ENCODE data around the gene CACNB3.

CACNB3 gene

GRCh38 chr12:48788854-48789775, 29.2 kb upstream of the CACNB3 start, which contains the start of gene ADCY6:
TSS of gene ADCY6 (minus strand) at chr12:48789089. CDS start at chr12:48783434, 5,655 bp downstream.
- no peak for DNase-seq

- DNase-seq: no peak
Observed at GRCh38 chr12:48789858-48790326, 28.4 kb upstream of the CACNB3 start.

GRCh38 chr12:48793696-48794095, 24.6 kb upstream of the CACNB3 start:
- DNase-seq: no peak

GRCh38 chr12:48794870-48795269, 23.4 kb upstream of the CACNB3 start:
- DNase-seq: no peak

DNA sequence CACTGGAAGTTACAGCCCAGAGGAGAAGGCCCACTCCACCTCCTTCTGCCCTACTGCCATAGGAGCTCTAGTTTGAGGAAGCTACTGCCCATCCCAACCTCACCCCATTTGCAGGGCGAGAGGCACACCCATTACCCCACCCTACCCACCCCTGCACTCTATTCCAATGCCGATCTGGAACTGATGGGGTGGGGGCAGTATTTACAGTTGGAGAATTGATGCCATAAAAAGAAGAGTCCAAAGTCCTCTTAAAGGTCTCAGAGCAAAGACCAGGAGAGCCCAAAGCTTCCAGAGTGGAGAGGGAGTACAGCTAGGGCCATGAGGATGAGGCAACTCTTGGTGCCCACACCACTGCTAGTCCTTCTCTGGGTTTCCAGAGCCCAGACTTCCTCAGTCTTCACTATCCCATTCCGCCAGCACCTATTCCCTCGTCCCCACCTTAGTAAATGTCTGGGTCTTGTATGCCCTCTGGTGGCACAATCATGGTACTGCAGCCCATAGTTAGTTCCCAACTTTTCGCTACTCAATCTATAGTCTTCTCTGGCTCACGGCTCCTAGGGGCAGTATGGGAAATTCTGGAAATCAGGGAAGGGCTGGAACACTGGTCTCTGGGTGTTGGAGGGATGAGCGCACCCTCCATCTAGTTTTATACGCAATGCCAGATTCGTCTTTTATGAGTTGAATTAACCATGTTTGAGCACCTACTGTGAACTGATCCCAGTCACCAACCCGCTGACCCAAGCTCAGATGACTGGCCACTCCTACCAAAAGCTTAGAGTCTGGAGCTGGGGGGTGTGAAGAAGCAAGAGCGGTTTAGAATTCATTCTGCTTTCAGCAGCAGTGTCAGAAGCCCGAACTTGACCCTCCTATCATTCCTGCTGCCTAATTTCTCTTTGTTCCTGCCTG, 22.5 kb upstream of the CACNB3 start:
- DNase-seq: peak; percentile 77

- DNase-seq: peak; percentile 57
Observed at GRCh38 chr12:48796976-48797375, 21.3 kb upstream of the CACNB3 start.

DNA sequence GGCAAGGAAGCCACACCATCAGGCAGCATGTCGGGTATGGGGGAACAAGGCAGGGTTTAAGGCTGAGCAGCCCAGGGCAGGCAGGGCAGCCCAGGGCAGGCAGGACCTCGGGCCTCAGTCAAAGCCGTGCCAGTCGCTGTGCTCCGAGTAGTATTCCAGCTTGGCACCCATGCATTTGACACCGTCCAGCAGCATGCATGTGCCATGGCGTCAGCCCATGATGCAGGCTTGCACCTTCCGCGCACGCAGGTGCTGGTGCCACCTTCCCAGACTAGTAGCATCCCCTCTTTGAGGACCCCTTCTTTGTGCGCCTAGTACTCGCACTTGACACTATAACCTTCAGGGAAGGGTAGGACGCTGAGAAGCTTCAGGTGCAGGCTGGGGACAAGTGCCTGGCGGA, 17.8 kb upstream of the CACNB3 start:
- no peak for DNase-seq

- no peak for DNase-seq
Observed at GRCh38 chr12:48800971-48801370, 17.3 kb upstream of the CACNB3 start.

DNA sequence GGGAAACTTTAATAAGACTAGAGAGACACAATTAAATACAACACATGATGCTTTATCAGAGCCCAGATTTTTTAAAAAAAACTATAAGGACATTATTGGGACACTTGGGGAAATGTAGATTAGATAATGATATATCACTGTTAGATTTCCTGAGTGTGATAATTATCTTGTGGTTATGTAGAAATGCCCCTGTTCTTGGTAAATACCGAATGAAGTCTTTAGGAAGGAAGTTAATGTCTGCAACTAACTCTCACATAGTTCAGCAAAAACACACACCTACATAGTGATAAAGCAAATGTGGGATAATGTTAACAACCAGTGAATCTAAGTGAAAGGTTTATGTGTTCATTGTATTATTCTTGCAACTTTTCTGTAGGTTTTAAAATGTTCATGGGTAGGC, 14.6 kb upstream of the CACNB3 start:
- no peak for DNase-seq

- DNase-seq: no peak
Observed at GRCh38 chr12:48807981-48808380, 10.3 kb upstream of the CACNB3 start.

DNA sequence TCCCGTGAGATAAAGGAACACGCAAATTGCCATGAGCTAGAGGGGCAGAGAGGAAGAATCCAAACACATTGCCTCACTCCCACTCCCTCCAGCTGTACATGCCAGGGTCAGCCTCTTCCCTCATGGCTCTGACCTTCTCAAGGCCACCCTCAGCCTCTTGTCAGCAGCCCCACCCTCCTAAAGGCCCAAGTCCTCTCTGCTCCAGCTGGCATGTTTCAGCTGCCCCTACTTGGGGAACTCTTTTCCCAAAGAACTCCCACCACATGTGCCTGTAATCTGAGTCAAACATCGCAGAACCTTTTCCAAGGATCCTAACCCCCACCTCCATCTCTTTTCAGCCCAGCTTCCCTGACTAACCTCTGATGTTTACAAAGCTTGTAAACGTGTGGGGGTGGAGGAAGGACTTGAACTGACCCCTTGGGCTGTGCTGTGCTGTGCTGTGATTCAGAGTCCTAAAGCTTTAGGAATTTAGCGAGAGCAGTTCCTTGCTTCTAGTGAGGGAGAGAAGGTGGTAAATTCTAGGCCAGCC, 7.3 kb upstream of the CACNB3 start:
- no peak for DNase-seq

DNA sequence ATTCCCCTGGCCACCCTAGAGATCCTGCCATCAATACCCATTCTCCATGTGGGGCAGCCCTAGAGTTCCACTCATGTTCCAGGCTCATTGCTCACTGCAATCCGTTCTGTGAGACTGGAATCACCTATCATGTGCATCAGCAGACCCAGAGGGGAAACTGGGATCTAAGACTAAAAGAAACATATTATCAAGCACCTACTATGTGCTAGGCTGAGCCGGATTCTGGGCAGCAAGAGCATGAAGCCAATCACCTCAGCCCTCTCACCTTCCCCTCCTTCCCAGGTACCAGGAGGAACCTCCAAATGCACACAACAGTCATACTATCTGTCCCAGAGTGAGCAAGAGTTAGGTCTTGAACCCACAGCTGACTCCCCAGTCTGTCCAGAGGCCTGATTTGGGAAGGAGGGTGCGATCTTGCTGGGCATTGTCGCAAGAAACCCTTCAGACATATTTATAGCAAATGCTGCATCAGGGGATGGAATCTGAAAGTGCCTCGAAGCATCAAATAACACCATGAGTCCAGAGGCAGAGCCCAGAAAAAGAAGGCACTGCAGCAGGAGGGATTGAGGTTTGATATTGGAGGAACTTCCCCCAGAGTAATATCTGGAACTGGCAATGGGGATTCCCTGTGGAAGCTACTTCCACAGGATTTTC, 6.7 kb upstream of the CACNB3 start:
- DNase-seq: no peak

- DNase-seq: no peak
Observed at GRCh38 chr12:48812389-48812788, 5.9 kb upstream of the CACNB3 start.

- DNase-seq: no peak
Observed at GRCh38 chr12:48813465-48814261, 4.6 kb upstream of the CACNB3 start.

DNA sequence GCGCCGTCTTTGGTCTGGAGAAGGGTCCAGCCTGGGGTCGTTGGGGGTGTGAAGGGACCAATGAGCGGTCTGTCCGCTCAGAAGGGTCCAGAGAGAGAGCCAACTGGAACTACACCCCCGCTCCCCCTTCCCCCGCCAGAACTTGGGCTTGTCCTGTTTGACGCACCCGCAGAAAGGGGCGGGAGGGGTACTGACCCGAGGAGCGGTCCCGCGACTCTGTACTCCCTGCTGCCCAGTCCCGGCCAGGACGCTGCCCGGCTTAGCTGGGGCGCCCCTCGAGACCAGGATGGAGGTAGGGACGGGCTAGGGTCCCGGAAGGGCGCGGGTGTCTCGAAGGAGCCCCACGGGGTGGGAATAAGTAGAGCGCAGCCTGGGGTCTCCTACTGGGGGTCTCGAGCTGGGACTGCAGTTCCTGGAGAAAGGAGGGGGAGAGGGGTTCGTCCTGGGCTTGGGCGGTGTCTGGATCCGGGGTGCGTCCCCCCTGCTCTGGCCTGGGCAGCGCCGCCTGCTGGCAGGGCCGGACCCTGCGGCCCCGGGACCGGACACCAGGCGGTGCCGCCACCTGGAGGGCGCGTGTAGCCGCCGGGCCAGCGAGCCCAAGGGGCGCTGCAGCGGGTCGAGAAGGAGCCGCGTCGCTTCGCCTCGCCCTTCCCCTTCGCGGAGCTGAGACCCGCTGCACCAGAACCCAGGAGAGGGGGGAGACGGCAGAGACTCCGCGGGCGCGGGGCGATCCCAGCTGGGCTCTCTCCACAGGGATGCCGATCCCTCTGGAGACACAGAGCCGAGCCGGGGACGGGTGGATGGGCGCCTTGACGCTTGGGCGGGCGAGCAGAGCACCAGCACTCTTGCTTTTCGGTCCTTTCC, 3.8 kb upstream of the CACNB3 start:
- DNase-seq: peak; percentile 91

DNA sequence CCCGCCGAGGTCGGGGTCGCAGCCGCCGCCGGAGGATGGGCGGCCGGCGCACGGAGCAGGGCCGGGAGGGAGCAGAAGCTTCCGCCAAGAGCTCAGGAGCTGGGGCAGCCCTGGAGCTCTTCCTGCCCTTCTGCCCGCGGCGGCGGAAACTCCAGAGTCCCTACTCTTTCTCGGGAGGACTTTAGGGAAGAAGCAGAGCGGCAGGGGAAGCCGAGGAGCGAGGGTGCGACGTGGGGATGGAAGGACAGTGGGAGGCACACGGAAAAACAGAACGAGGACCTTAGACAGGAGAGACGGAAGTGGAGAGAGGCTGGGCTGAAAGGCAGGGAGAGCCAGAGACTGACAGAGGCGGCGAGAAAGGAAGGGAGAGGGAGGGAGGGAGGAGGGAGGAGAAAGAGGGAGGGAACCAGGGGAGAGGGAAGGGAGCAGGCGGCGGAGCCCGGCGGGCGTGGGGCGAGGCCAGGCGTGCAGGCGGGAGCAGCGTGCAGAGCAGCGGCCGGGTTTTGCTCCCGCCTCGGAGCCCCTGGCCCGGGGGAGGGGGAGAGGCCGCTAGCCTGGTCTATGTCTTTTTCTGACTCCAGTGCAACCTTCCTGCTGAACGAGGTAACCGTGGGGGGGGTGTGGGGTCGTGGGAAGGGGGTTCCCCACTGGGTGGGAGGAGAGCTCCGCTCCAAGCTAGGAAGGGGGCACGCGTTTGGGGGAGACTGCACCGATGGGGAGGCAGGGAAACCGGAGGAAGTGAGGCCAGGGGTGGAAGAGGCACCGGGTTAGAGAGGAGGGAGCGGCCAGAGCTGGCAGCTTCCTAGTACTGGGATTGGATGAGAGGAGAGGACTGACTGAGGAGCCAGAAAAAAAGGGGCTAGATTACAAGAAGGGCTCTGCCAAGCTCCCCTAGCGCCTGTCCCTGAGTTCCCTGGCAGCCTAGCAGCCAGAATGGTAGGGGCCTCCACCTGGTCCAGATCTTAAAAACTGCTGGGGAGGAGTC, 2.9 kb upstream of the CACNB3 start:
- DNase-seq: peak; percentile 61

GRCh38 chr12:48816143-48816854, 2.0 kb upstream of the CACNB3 start:
- no peak for DNase-seq

GRCh38 chr12:48818831-48819590, 715 bp downstream of the CACNB3 start:
- peak; percentile 37 for DNase-seq
